ENCODE results near the gene CAMK1D.

- TF ChIP-seq CTCF (IDR thresholded peaks at IDR 0.05; ENCODE audit: low read length) (no peak), EZH2 (IDR thresholded peaks at IDR 0.05; ENCODE audit: borderline replicate concordance, low read length) (no peak)
Observed at GRCh38 chr10:12568391-12569009, 219.2 kb downstream of the CAMK1D start.
